Measurements from ENCODE around the gene DNAJB1. TPM values are rescaled to one million over a fixed set of nuclear protein-coding genes. Genes with fewer than 3 reads are reported as not detected.

DNAJB1 gene
- total RNA-seq, 8 experiments from 2014 or later = 36.7 to 113 (median 72.8) TPM

GRCh38 chr19:14528419-14529253, 10.4 kb upstream of the DNAJB1 start:
- peak overlapping the region; percentile 37 to 86 (median 47) for H3K4me3 ChIP-seq
- H3K4me1 ChIP-seq (replicated peaks in 1 of 2) = peaks cover 4 to 7% of the 10 kb centered on the region in 2 donors
- peak overlapping the region; percentile 13 to 38 for H3K27ac ChIP-seq
- in situ Hi-C loops (cut with MboI; ENCODE audit: low pct_unique_long_range_greater_than_20kb in 2 of 9, low sequenced_read_pairs in 9 of 9, unreplicated experiment in 9 of 9) = no loop called here
- no peak for ATAC-seq (replicated peaks in 6 of 8)
- 2 to 88% (median 80%) methylated on average over 2 to 8 of the region's 39 CpGs; no CpG with 5 or more reads in 1 of the 10 experiments for WGBS, 10 experiments

GRCh38 chr19:14526423-14526822, 8.2 kb upstream of the DNAJB1 start:
- Histone ChIP-seq H3K4me3 (no peak overlapping the region), H3K4me1 (replicated peaks in 1 of 2) (peaks cover 4 to 7% of the 10 kb centered on the region in 2 donors), H3K27ac (no peak overlapping the region)
- ATAC-seq (replicated peaks in 6 of 8) = no peak
- in situ Hi-C loops (cut with MboI; ENCODE audit: low pct_unique_long_range_greater_than_20kb in 2 of 9, low sequenced_read_pairs in 9 of 9, unreplicated experiment in 9 of 9) = no loop called here
- WGBS, 10 experiments = 40 to 100% (median 75%) methylated on average over 1 to 4 of the region's 4 CpGs

- H3K4me3 ChIP-seq = no peak overlapping the region
- in situ Hi-C loops (cut with MboI; ENCODE audit: low pct_unique_long_range_greater_than_20kb in 2 of 9, low sequenced_read_pairs in 9 of 9, unreplicated experiment in 9 of 9) = no loop called here
- H3K27ac ChIP-seq = no peak overlapping the region
- ATAC-seq (replicated peaks in 6 of 8) = no peak
- peaks cover 2 to 7% of the 10 kb centered on the region in 2 donors for H3K4me1 ChIP-seq (replicated peaks in 1 of 2)
- WGBS, 10 experiments = 54 to 86% (median 65%) methylated on average over 1 to 6 of the region's 6 CpGs; no CpG with 5 or more reads in 1 of the 10 experiments
Measured at GRCh38 chr19:14525729-14526128, 7.5 kb upstream of the DNAJB1 start.

- in situ Hi-C loops (cut with MboI; ENCODE audit: low pct_unique_long_range_greater_than_20kb in 2 of 9, low sequenced_read_pairs in 9 of 9, unreplicated experiment in 9 of 9) = no loop called here
- H3K4me1 ChIP-seq (replicated peaks in 1 of 2) = peaks cover 15 to 21% of the 10 kb centered on the region in 2 donors
- no peak for ATAC-seq (replicated peaks in 6 of 8)
- no peak overlapping the region for H3K27ac ChIP-seq
- H3K4me3 ChIP-seq = no peak overlapping the region
- WGBS, 10 experiments = 80 to 100% (median 82%) methylated on average over 1 to 3 of the region's 4 CpGs; no CpG with 5 or more reads in 5 of the 10 experiments
Measured at GRCh38 chr19:14520543-14520942, 2.3 kb upstream of the DNAJB1 start.

GRCh38 chr19:14519860-14520407, 1.7 kb upstream of the DNAJB1 start:
- peak in 1 of 8 experiments; percentile 0 for ATAC-seq (replicated peaks in 6 of 8)
- H3K4me3 ChIP-seq = no peak overlapping the region
- WGBS, 10 experiments = 0% methylated on average over 1 of the region's 2 CpGs; no CpG with 5 or more reads in 8 of the 10 experiments
- no peak overlapping the region for H3K27ac ChIP-seq
- H3K4me1 ChIP-seq (replicated peaks in 1 of 2) = peaks cover 15 to 21% of the 10 kb centered on the region in 2 donors
- in situ Hi-C loops (cut with MboI; ENCODE audit: low pct_unique_long_range_greater_than_20kb in 2 of 9, low sequenced_read_pairs in 9 of 9, unreplicated experiment in 9 of 9) = no loop called here

- ATAC-seq (replicated peaks in 6 of 8) = no peak
- H3K4me1 ChIP-seq (replicated peaks in 1 of 2) = peaks cover 15 to 21% of the 10 kb centered on the region in 2 donors
- WGBS, 10 experiments = 67 to 100% (median 96%) methylated on average over 1 to 12 of the region's 22 CpGs; no CpG with 5 or more reads in 1 of the 10 experiments
- H3K4me3 ChIP-seq = peak overlapping the region in 1 of 5 donors; percentile 86
- peak overlapping the region; percentile 74 to 78 for H3K27ac ChIP-seq
- in situ Hi-C loops (cut with MboI; ENCODE audit: low pct_unique_long_range_greater_than_20kb in 2 of 9, low sequenced_read_pairs in 9 of 9, unreplicated experiment in 9 of 9) = no loop called here
Measured at GRCh38 chr19:14519245-14519859, 1.2 kb upstream of the DNAJB1 start.

GRCh38 chr19:14517446-14517839, 754 bp downstream of the DNAJB1 start:
- in situ Hi-C loops (cut with MboI; ENCODE audit: low pct_unique_long_range_greater_than_20kb in 2 of 9, low sequenced_read_pairs in 9 of 9, unreplicated experiment in 9 of 9) = no loop called here
- no peak for ATAC-seq (replicated peaks in 6 of 8)
- Histone ChIP-seq H3K4me1 (replicated peaks in 1 of 2) (peaks cover 15 to 21% of the 10 kb centered on the region in 2 donors), H3K27ac (peak overlapping the region; percentile 82 to 91), H3K4me3 (peak overlapping the region; percentile 79 to 99 (median 86))
- 0% methylated on average over 1 to 2 of the region's 32 CpGs; no CpG with 5 or more reads in 8 of the 10 experiments for WGBS, 10 experiments

GRCh38 chr19:14516746-14517438, 1.3 kb downstream of the DNAJB1 start:
- no peak overlapping the region for H3K27ac ChIP-seq
- 0 to 65% (median 14%) methylated on average over 2 to 16 of the region's 22 CpGs; no CpG with 5 or more reads in 2 of the 10 experiments for WGBS, 10 experiments
- peak overlapping the region; percentile 79 to 99 (median 86) for H3K4me3 ChIP-seq
- peaks cover 15 to 21% of the 10 kb centered on the region in 2 donors for H3K4me1 ChIP-seq (replicated peaks in 1 of 2)
- no peak for ATAC-seq (replicated peaks in 6 of 8)
- in situ Hi-C loops (cut with MboI; ENCODE audit: low pct_unique_long_range_greater_than_20kb in 2 of 9, low sequenced_read_pairs in 9 of 9, unreplicated experiment in 9 of 9) = no loop called here

GRCh38 chr19:14516048-14516534, 2.1 kb downstream of the DNAJB1 start:
- Histone ChIP-seq H3K27ac (no peak overlapping the region), H3K4me3 (peak overlapping the region in 4 of 5 donors; percentile 79 to 99 (median 85)), H3K4me1 (replicated peaks in 1 of 2) (peaks cover 15 to 24% of the 10 kb centered on the region in 2 donors)
- in situ Hi-C loops (cut with MboI; ENCODE audit: low pct_unique_long_range_greater_than_20kb in 2 of 9, low sequenced_read_pairs in 9 of 9, unreplicated experiment in 9 of 9) = no loop called here
- no peak for ATAC-seq (replicated peaks in 6 of 8)
- WGBS, 10 experiments = 0 to 100% (median 93%) methylated on average over 1 to 11 of the region's 15 CpGs; no CpG with 5 or more reads in 1 of the 10 experiments

GRCh38 chr19:14515501-14516047, 2.6 kb downstream of the DNAJB1 start:
- in situ Hi-C loops (cut with MboI; ENCODE audit: low pct_unique_long_range_greater_than_20kb in 2 of 9, low sequenced_read_pairs in 9 of 9, unreplicated experiment in 9 of 9) = no loop called here
- no peak for ATAC-seq (replicated peaks in 6 of 8)
- H3K4me3 ChIP-seq = peak overlapping the region in 2 of 5 donors; percentile 86 to 99
- WGBS, 10 experiments = 67 to 100% (median 97%) methylated on average over 1 to 5 of the region's 8 CpGs; no CpG with 5 or more reads in 4 of the 10 experiments
- peaks cover 16 to 29% of the 10 kb centered on the region in 2 donors for H3K4me1 ChIP-seq (replicated peaks in 1 of 2)
- H3K27ac ChIP-seq = no peak overlapping the region

- Histone ChIP-seq H3K27ac (no peak overlapping the region), H3K4me1 (replicated peaks in 1 of 2) (peaks cover 17 to 36% of the 10 kb centered on the region in 2 donors), H3K4me3 (no peak overlapping the region)
- 79 to 100% (median 92%) methylated on average over 1 to 4 of the region's 8 CpGs; no CpG with 5 or more reads in 5 of the 10 experiments for WGBS, 10 experiments
- in situ Hi-C loops (cut with MboI; ENCODE audit: low pct_unique_long_range_greater_than_20kb in 2 of 9, low sequenced_read_pairs in 9 of 9, unreplicated experiment in 9 of 9) = no loop called here
- peak in 1 of 8 experiments; percentile 0 for ATAC-seq (replicated peaks in 6 of 8)
Measured at GRCh38 chr19:14514215-14514863, 3.9 kb downstream of the DNAJB1 start.

Data from motor neuron (in vitro differentiated cells).